Superior temporal gyrus (tissue), 1 donor: ENCODE data around the gene ATG5.

Experiments used
- DNase-seq: peaks from one replicate; pipeline ENCODE4 v3.0.0-alpha.2; 2016; ENCODE audit errors: extremely low spot score

The ATG5 gene

GRCh38 chr6:106325336-106326178 is at the start of gene ATG5:
Gene ATG5, minus strand, starts transcription at chr6:106325760. Its CDS starts 9,552 bp downstream, at chr6:106316208.
- DNase-seq = peak; percentile 99

- DNase-seq = no peak
Measured at GRCh38 chr6:106373502-106374239, 48.1 kb upstream of the ATG5 start.

- DNase-seq = no peak
Measured at GRCh38 chr6:106372838-106373501, 47.4 kb upstream of the ATG5 start.

DNA sequence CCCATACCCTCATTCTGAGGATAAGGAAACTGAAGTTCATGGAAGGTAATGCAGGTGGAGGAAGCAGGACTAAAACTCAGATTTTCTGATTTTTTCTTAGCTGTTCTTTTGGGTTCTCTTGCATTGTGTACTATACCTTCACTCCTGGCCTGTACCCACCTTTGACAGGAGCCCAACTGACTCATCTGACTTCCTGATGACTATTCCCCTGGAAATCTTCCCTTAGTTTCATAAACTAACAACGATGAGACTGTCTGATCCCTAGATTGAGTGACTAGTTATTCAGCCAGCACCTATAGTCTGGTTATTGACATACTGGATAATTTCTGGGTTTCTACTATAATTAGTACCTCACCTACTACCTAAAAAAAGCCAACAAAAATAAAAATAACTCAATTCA is 45.1 kb upstream of the ATG5 start:
- no peak for DNase-seq

GRCh38 chr6:106369739-106370138 is 44.2 kb upstream of the ATG5 start:
- DNase-seq = no peak

DNA sequence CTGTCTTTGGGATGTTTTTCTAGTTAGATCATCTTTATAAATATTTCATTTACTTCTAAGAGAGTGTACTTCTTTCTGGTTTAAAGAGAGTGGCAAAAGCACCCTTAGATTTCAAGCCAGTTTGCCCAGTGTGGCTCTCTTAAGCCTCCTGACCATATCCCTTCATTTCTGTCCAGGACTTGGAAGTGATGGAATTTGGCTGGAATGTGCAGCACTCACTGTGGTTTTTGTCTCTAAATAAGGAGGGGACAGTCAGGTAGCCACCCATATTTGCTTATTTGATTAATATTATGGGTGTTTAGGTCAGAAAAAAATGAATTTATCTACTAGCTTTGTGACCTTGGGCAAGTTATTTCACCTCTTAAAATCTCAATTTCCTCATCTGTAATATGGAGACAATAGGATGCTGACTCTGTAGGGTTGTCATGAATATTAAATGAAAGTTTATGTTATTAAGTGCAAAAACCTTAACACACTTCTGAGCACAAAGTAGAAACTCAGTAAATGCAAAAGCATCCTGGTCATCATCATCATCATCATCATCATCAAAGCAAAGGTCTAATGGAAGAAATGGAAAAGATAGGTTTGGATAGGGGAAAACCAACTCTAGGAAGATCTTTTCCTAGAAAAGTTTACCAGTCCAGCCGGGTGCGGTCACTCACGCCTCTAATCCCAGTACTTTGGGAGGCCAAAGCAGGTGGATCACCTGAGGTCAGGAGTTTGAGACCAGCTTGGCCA is 38.0 kb upstream of the ATG5 start:
- no peak for DNase-seq

DNA sequence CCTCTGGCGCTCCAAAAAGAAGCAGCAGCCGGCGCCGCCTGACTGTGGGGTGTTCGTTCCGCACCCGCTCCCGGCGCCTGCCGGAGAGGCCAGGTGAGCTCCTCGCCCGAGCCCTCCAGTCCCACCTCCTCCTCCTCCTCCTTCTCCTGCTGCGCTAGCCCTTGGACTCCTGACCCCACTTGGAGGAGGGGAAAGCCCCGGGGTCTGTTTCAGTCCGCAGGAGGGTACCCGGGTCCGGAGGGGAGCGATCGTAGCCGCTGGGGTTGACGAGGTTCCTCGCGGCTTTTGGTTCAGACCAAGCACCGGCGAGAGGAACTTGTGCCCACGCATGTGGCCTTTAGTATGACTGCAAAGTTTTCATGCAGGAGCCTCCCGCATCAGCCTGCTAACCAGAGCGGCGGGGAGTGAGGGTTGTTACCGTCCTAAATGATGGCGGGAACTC is 35.5 kb upstream of the ATG5 start:
- no peak for DNase-seq

GRCh38 chr6:106360410-106360988 is 34.9 kb upstream of the ATG5 start, which contains the start of gene CRYBG1:
Gene CRYBG1, plus strand, starts transcription at chr6:106360717. Its CDS starts 192 bp downstream, at chr6:106360909.
- DNase-seq = no peak

DNA sequence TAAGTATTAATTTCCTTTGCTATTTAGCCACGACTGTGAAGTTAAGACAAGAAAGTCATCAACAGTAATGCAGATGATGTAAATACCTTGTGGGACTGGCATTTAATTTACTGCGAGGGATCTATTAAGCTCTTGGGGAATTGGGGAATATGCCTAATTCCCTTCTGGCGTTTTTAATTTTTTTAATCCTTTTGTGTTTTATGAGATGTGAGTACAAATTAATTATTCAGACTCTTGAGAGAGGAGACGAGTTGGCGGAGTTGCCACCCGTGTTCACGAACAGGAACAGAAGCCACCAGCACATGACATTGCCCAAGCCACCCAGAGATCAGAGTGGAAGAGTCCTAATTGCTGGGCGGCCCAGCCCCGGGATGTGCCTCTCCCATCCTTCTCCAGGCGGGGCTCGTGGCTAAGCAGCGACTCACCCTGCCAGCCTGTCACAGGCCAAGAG is 34.4 kb upstream of the ATG5 start:
- no peak for DNase-seq

- no peak for DNase-seq
Measured at GRCh38 chr6:106356378-106356777, 30.8 kb upstream of the ATG5 start.

DNA sequence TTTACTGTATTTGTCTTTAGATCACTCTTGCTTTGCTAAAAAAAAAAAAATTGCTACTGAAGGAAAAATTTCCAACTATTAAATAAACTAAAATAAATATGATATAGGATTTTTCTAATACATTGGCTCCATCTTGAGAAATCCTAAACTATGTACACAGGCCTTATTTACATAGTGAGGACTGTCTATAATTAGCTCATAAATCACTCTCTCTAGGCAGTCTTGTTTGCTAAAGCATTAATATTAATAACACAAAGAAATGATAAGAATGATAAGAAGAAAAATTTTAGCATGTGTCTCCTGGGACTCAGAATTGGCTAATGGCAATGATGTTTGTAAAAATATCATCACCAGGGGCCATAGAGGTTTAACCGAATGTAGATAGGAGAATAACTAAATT is 21.7 kb upstream of the ATG5 start:
- DNase-seq = no peak

DNA sequence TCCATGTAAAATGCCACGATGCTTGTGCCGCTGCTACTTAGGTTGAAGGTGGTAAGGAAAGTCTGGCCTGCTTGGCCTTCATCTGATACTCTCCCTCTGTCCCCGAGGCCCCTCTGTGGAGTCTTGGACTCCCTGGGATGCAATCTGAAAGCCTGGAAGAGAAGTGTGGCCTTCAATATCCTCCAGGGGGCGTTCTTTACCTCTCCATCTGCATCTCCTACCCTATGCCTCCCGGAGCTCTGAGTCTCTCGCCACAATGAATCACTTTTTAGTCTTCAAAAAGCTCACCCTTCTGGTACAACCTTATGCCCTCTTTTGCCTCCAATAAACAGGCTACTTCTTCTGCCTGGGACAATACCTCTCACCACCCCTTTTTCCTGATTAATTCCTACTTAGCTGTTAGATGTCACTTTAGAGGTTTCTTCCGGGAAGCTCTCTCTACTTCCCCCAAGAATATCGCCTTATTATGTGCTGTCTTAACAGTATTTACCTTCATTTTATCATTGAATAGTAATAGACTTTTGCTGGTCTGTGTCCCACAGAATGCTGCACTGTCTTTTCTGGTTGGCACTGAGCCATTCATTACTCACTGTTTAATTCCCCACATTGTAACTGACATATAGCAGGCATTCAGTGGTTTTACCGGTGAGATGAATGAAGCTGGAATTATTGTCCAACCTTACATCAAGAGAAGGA is 13.9 kb upstream of the ATG5 start:
- peak; percentile 79 for DNase-seq

DNA sequence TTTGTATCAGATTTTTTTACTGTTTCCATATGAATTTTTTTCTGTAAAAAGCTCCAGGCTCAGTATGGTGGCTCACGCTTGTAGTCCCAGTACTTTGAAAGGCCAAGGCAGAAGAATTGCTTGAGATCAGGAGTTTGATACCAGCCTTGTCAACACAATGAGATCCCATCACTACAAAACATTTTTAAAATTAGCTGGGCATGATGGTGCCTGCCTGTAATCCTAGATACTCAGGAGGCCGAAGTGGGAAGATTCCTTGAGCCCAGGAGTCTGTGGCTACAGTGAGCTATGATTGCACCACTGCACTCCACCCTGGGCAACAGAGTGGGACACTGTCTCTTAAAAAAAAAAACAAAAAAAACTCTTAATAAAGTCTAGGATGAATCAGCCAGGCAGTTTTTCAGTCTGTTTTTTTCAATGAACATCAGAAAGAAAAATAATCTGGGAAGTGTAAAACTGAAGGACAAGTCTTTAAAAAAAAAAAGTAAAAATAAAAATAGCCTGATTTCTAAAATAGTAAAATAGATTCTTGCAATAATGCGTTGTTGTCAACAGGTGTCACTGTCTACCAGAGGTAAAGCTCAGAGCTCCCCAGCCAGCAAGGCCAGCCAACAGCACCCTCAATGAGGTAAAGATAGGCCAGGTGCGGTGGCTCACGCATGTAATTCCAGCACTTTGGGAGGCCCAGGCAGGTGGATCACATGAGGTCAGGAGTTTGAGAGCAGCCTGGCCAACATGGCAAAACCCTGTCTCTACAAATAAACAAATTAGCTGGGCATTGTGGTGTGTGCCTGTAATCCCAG is 9.3 kb upstream of the ATG5 start:
- DNase-seq = peak; percentile 28

- DNase-seq = no peak
Measured at GRCh38 chr6:106324726-106325335, 729 bp downstream of the ATG5 start.

GRCh38 chr6:106321940-106322339 is 3.6 kb downstream of the ATG5 start:
- DNase-seq = no peak

DNA sequence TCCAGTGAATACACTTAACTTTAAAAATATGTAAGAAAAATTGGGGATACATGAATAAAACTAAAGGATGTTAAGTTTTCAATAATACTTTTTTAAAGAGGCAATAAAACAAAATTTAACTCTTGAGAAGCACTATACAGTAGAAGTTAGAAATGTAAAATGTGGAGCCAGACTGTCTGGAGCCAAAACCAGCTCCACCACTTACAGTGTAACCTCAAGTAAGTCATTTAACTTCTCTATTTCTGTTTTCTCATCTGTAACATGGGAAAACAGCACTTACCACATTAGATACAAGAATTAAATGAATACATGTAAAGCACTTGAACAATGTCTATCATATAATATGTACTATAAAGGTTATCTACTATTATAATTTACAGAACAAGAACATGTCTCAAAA is 6.7 kb downstream of the ATG5 start:
- DNase-seq = no peak

DNA sequence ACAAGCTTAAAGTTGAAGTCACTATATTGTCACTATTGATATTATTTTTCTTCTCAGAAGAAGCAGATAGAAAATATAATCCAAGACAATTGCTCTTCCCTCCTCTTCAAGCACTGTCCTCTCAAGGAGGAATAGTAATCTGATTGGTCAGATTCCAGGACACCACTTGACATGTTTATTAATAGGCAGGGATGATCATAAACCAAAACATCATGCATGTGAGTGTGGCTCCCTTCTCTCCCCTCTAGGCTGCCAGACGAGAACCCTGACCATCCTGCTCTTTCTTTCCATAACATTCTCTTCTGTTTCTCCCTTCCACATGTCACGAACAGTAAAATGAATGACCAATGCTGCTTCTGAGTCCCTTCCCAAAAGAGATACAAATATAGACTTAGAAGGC is 7.5 kb downstream of the ATG5 start:
- DNase-seq = no peak

DNA sequence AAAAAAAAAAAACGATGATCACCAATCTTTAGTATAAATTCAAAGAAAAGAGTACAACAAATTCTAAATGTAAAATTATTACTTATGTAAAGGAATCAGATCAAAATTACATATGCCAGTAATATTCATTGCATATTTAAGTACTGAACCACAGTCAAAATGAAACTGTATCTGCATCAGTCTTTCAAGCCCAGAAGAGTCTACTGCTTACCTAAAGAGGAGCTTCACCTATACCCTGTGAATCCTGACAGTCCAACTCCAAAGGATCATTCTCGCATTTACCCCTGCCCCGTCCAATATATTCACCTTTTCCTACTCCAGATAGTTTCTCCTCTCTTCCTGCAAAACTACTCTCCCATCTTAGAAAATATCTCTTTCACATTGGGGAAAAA is 9.2 kb downstream of the ATG5 start:
- DNase-seq = no peak

GRCh38 chr6:106315765-106316374 is 9.7 kb downstream of the ATG5 start:
- peak; percentile 37 for DNase-seq
